ENCODE measurements around the gene FLT4. TPM values are rescaled to one million over a fixed set of nuclear protein-coding genes. Genes with fewer than 3 reads are reported as not detected.

The FLT4 gene
- polyA plus RNA-seq, 3 donors, result not detected

- no peaks in the 10 kb centered on the region for H3K9me3 ChIP-seq (replicated peaks in 1 of 2; ENCODE audit: control insufficient read depth in 1 of 2, insufficient read depth in 1 of 2, low read length in 2 of 2)
Observed at GRCh38 chr5:180586870-180587269, 62.5 kb downstream of the FLT4 start.

DNA sequence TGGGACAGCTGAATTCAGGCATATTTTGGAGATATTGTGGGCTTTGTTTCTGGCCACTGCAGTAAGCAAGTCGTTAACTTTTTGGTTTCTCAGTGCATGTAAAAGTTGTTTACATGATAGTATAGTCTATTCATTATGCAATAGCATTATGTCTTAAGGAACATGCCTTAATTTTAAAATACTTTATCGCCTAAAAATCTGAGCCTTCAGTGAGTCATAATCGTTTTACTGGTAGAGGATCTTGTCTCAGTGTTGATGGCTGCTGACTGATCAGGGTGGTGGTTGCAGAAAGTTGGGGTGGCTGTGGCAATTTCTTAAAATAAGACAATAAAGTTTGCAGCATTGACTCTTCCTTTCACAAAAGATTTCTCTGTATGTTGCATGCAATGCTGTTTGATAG lies 63.2 kb downstream of the FLT4 start:
- H3K4me2 ChIP-seq (replicated peaks; ENCODE audit: extremely low read depth, low read length, poor library complexity, severe bottlenecking), result no peak overlapping the region
- H3K4me3 Mint-ChIP-seq, result no peak overlapping the region
- H3K36me3 Mint-ChIP-seq, result peaks cover 0 to 3% of the 10 kb centered on the region in 2 donors
- no peak overlapping the region for H3K9ac ChIP-seq (ENCODE audit: insufficient read depth, low read length, poor library complexity, severe bottlenecking)
- no peaks in the 10 kb centered on the region for H4K20me1 ChIP-seq (ENCODE audit: insufficient read depth, low read length)
- no peaks in the 10 kb centered on the region for H3K9me3 ChIP-seq (replicated peaks in 1 of 2; ENCODE audit: control insufficient read depth in 1 of 2, insufficient read depth in 1 of 2, low read length in 2 of 2)
- H3K79me2 ChIP-seq (ENCODE audit: insufficient read depth, low read length), result no peaks in the 10 kb centered on the region
- H3K4me1 ChIP-seq (ENCODE audit: control insufficient read depth in 1 of 2, insufficient read depth in 2 of 2, low read length in 2 of 2), result peaks cover 9 to 21% of the 10 kb centered on the region in 2 donors
- no peak for DNase-seq
- H3K4me3 ChIP-seq (replicated peaks in 1 of 3; ENCODE audit: low read depth in 2 of 3, low read length in 3 of 3), result no peak overlapping the region
- H3K9me3 Mint-ChIP-seq, result peaks cover 0 to 15% (median 6%) of the 10 kb centered on the region in 7 donors
- no peak overlapping the region for H3K27ac Mint-ChIP-seq
- peaks cover 31 to 53% (median 32%) of the 10 kb centered on the region in 3 donors for H3K27me3 Mint-ChIP-seq (ENCODE audit: low read depth in 3 of 3)
- intact Hi-C loops (cut with micrococcal nuclease), result no loop called here
- no peak overlapping the region for H2AFZ ChIP-seq (ENCODE audit: insufficient read depth, low read depth, low read length, poor library complexity, severe bottlenecking)
- no peaks in the 10 kb centered on the region for H3K36me3 ChIP-seq (replicated peaks in 1 of 2; ENCODE audit: control insufficient read depth in 1 of 2, insufficient read depth in 2 of 2, low read length in 2 of 2)
- no peak overlapping the region for H3K27ac ChIP-seq (ENCODE audit: low read depth in 1 of 2, low read length in 2 of 2)
- no CpG with 5 or more reads among the region's 3 CpGs for WGBS (ENCODE audit: insufficient coverage)
- TF ChIP-seq, protein P1, sequence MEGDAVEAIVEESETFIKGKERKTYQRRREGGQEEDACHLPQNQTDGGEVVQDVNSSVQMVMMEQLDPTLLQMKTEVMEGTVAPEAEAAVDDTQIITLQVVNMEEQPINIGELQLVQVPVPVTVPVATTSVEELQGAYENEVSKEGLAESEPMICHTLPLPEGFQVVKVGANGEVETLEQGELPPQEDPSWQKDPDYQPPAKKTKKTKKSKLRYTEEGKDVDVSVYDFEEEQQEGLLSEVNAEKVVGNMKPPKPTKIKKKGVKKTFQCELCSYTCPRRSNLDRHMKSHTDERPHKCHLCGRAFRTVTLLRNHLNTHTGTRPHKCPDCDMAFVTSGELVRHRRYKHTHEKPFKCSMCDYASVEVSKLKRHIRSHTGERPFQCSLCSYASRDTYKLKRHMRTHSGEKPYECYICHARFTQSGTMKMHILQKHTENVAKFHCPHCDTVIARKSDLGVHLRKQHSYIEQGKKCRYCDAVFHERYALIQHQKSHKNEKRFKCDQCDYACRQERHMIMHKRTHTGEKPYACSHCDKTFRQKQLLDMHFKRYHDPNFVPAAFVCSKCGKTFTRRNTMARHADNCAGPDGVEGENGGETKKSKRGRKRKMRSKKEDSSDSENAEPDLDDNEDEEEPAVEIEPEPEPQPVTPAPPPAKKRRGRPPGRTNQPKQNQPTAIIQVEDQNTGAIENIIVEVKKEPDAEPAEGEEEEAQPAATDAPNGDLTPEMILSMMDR (IDR thresholded peaks at IDR 0.05), result no peak
- peaks cover 15 to 31% of the 10 kb centered on the region in 2 donors for H3K27me3 ChIP-seq (ENCODE audit: control insufficient read depth in 2 of 2, insufficient read depth in 2 of 2, low read length in 2 of 2)
- H3K4me1 Mint-ChIP-seq, result peaks cover 11% of the 10 kb centered on the region

More at GRCh38 chr5:180586870-180587269, 62.5 kb downstream of the FLT4 start:
- Histone ChIP-seq H3K79me2 (ENCODE audit: insufficient read depth, low read length) (no peaks in the 10 kb centered on the region), H3K4me2 (replicated peaks; ENCODE audit: extremely low read depth, low read length, poor library complexity, severe bottlenecking) (no peak overlapping the region), H3K4me1 (ENCODE audit: control insufficient read depth in 1 of 2, insufficient read depth in 2 of 2, low read length in 2 of 2) (peaks cover 9 to 28% of the 10 kb centered on the region in 2 donors), H3K4me3 (replicated peaks in 1 of 3; ENCODE audit: low read depth in 2 of 3, low read length in 3 of 3) (no peak overlapping the region), H3K27ac (ENCODE audit: low read depth in 1 of 2, low read length in 2 of 2) (no peak overlapping the region), H3K9ac (ENCODE audit: insufficient read depth, low read length, poor library complexity, severe bottlenecking) (no peak overlapping the region), H4K20me1 (ENCODE audit: insufficient read depth, low read length) (no peaks in the 10 kb centered on the region), H3K36me3 (replicated peaks in 1 of 2; ENCODE audit: control insufficient read depth in 1 of 2, insufficient read depth in 2 of 2, low read length in 2 of 2) (no peaks in the 10 kb centered on the region), H2AFZ (ENCODE audit: insufficient read depth, low read depth, low read length, poor library complexity, severe bottlenecking) (no peak overlapping the region), H3K27me3 (ENCODE audit: control insufficient read depth in 2 of 2, insufficient read depth in 2 of 2, low read length in 2 of 2) (peaks cover 15 to 32% of the 10 kb centered on the region in 2 donors)
- no peak for DNase-seq
- intact Hi-C loops (cut with micrococcal nuclease), result no loop called here
- no peak overlapping the region for H3K27ac Mint-ChIP-seq
- WGBS (ENCODE audit: insufficient coverage), result 91% methylated on average over 8 of the region's 10 CpGs
- TF ChIP-seq, protein P1 (IDR thresholded peaks at IDR 0.05), result no peak
- no peak overlapping the region for H3K4me3 Mint-ChIP-seq
- peaks cover 0 to 15% (median 6%) of the 10 kb centered on the region in 7 donors for H3K9me3 Mint-ChIP-seq
- H3K36me3 Mint-ChIP-seq, result peaks cover 0 to 3% of the 10 kb centered on the region in 2 donors
- peaks cover 11% of the 10 kb centered on the region for H3K4me1 Mint-ChIP-seq
- peaks cover 32 to 59% (median 33%) of the 10 kb centered on the region in 3 donors for H3K27me3 Mint-ChIP-seq (ENCODE audit: low read depth in 3 of 3)

Measured in CD14-positive monocyte (primary cell).